Measurements from ENCODE around the gene ALK. TPM values are rescaled to one million over a fixed set of nuclear protein-coding genes. Genes with fewer than 3 reads are reported as not detected.

Gene ALK
- total and polyA plus RNA-seq, 2 donors (not counting 1 experiment from before 2014, with no cell fraction given), result not detected

- peak overlapping the region; percentile 68 for H3K4me2 ChIP-seq (replicated peaks; ENCODE audit: low read depth, low read length, poor library complexity, severe bottlenecking)
These were observed 606.4 kb downstream of the ALK start for GRCh38 chr2:29314816-29315571.

GRCh38 chr2:29311458-29311857, 609.9 kb downstream of the ALK start:
- H3K4me3 Mint-ChIP-seq, result no peak overlapping the region
- CTCF ChIA-PET, result no interaction called here

More at GRCh38 chr2:29314816-29315571, 606.4 kb downstream of the ALK start:
- ChIA-PET POLR2A (no interaction called here), CTCF (no interaction called here)
- 12% methylated on average over 17 of the region's 18 CpGs for WGBS (ENCODE audit: insufficient coverage)
- H3K79me2 ChIP-seq (ENCODE audit: control insufficient read depth, insufficient read depth, low read length), result no peaks in the 10 kb centered on the region
- ATAC-seq (ENCODE audit: low read depth) (peak; percentile 61), DNase-seq (peak; percentile 34)
- no peaks in the 10 kb centered on the region for H4K20me1 ChIP-seq (ENCODE audit: control insufficient read depth, insufficient read depth, low read length, poor library complexity, severe bottlenecking)
- TF ChIP-seq, protein P1, sequence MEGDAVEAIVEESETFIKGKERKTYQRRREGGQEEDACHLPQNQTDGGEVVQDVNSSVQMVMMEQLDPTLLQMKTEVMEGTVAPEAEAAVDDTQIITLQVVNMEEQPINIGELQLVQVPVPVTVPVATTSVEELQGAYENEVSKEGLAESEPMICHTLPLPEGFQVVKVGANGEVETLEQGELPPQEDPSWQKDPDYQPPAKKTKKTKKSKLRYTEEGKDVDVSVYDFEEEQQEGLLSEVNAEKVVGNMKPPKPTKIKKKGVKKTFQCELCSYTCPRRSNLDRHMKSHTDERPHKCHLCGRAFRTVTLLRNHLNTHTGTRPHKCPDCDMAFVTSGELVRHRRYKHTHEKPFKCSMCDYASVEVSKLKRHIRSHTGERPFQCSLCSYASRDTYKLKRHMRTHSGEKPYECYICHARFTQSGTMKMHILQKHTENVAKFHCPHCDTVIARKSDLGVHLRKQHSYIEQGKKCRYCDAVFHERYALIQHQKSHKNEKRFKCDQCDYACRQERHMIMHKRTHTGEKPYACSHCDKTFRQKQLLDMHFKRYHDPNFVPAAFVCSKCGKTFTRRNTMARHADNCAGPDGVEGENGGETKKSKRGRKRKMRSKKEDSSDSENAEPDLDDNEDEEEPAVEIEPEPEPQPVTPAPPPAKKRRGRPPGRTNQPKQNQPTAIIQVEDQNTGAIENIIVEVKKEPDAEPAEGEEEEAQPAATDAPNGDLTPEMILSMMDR (IDR thresholded peaks at IDR 0.05), result no peak
- TF ChIP-seq EZH2 (IDR thresholded peaks at IDR 0.05; ENCODE audit: borderline replicate concordance, insufficient read depth, low read depth, low read length, poor library complexity, severe bottlenecking), result no peak
- H3K9me3 ChIP-seq (ENCODE audit: control extremely low read depth in 1 of 3, control insufficient read depth in 2 of 3, insufficient read depth in 1 of 3, low read length in 2 of 3), result no peaks in the 10 kb centered on the region
- H3K27me3 ChIP-seq (replicated peaks in 1 of 4; ENCODE audit: control extremely low read depth in 1 of 4, control insufficient read depth in 3 of 4, insufficient read depth in 4 of 4, low read length in 3 of 4), result peaks cover 0 to 7% (median 0%) of the 10 kb centered on the region in 4 experiments
- Mint-ChIP-seq H3K4me3 (peak overlapping the region; percentile 74), H3K27me3 (peaks cover 17% of the 10 kb centered on the region), H3K9me3 (ENCODE audit: insufficient read depth) (no peaks in the 10 kb centered on the region), H3K4me1 (peaks cover 29% of the 10 kb centered on the region), H3K27ac (no peak overlapping the region)
- peak overlapping the region; percentile 2 to 53 (median 42) for H3K4me3 ChIP-seq (ENCODE audit: control extremely low read depth in 1 of 5, extremely low read depth in 1 of 5, insufficient read depth in 1 of 5, low read depth in 2 of 5, low read length in 4 of 5)
- no peaks in the 10 kb centered on the region for H3K36me3 ChIP-seq (replicated peaks in 1 of 2; ENCODE audit: control extremely low read depth in 1 of 2, control insufficient read depth in 1 of 2, extremely low read depth in 1 of 2, insufficient read depth in 2 of 2, low read length in 1 of 2)
- peak overlapping the region; percentile 67 for H2AFZ ChIP-seq (ENCODE audit: insufficient read depth, low read depth, low read length, poor library complexity, severe bottlenecking)
- H3K4me1 ChIP-seq (ENCODE audit: control insufficient read depth in 2 of 2, insufficient read depth in 2 of 2, low read length in 2 of 2), result peaks cover 8 to 23% of the 10 kb centered on the region in 2 donors
- intact Hi-C loops (cut with micrococcal nuclease), result no loop called here
- H3K9ac ChIP-seq (ENCODE audit: low read length), result peak overlapping the region; percentile 60
- H3K27ac ChIP-seq (ENCODE audit: low read length in 2 of 2), result no peak overlapping the region

More at GRCh38 chr2:29311458-29311857, 609.9 kb downstream of the ALK start:
- Histone ChIP-seq H3K9me3 (ENCODE audit: control extremely low read depth in 1 of 3, control insufficient read depth in 2 of 3, insufficient read depth in 1 of 3, low read length in 2 of 3) (no peaks in the 10 kb centered on the region), H3K79me2 (ENCODE audit: control insufficient read depth, insufficient read depth, low read length) (no peaks in the 10 kb centered on the region), H3K4me2 (replicated peaks; ENCODE audit: low read depth, low read length, poor library complexity, severe bottlenecking) (no peak overlapping the region), H2AFZ (ENCODE audit: insufficient read depth, low read depth, low read length, poor library complexity, severe bottlenecking) (no peak overlapping the region), H3K36me3 (replicated peaks in 1 of 2; ENCODE audit: control extremely low read depth in 1 of 2, control insufficient read depth in 1 of 2, extremely low read depth in 1 of 2, insufficient read depth in 2 of 2, low read length in 1 of 2) (no peaks in the 10 kb centered on the region), H3K9ac (ENCODE audit: low read length) (no peak overlapping the region), H3K27me3 (replicated peaks in 1 of 4; ENCODE audit: control extremely low read depth in 1 of 4, control insufficient read depth in 3 of 4, insufficient read depth in 4 of 4, low read length in 3 of 4) (peaks cover 0 to 7% (median 3%) of the 10 kb centered on the region in 4 experiments), H3K4me1 (ENCODE audit: control insufficient read depth in 2 of 2, insufficient read depth in 2 of 2, low read length in 2 of 2) (peaks cover 0 to 17% of the 10 kb centered on the region in 2 donors), H4K20me1 (ENCODE audit: control insufficient read depth, insufficient read depth, low read length, poor library complexity, severe bottlenecking) (no peaks in the 10 kb centered on the region), H3K27ac (ENCODE audit: low read length in 2 of 2) (no peak overlapping the region), H3K4me3 (ENCODE audit: control extremely low read depth in 1 of 5, extremely low read depth in 1 of 5, insufficient read depth in 1 of 5, low read depth in 2 of 5, low read length in 4 of 5) (no peak overlapping the region)
- Mint-ChIP-seq H3K27me3 (peaks cover 17% of the 10 kb centered on the region), H3K4me1 (peaks cover 13% of the 10 kb centered on the region), H3K9me3 (ENCODE audit: insufficient read depth) (no peaks in the 10 kb centered on the region), H3K27ac (no peak overlapping the region)
- intact Hi-C loops (cut with micrococcal nuclease), result no loop called here
- DNase-seq (no peak), ATAC-seq (ENCODE audit: low read depth) (no peak)
- POLR2A ChIA-PET, result no interaction called here
- no peak for TF ChIP-seq EZH2 (IDR thresholded peaks at IDR 0.05; ENCODE audit: borderline replicate concordance, insufficient read depth, low read depth, low read length, poor library complexity, severe bottlenecking)
- TF ChIP-seq, protein P1 (IDR thresholded peaks at IDR 0.05), result no peak
- WGBS (ENCODE audit: insufficient coverage), result 16% methylated on average over 4 of the region's 5 CpGs
